Measurements from ENCODE around the gene SWI5.

DNA sequence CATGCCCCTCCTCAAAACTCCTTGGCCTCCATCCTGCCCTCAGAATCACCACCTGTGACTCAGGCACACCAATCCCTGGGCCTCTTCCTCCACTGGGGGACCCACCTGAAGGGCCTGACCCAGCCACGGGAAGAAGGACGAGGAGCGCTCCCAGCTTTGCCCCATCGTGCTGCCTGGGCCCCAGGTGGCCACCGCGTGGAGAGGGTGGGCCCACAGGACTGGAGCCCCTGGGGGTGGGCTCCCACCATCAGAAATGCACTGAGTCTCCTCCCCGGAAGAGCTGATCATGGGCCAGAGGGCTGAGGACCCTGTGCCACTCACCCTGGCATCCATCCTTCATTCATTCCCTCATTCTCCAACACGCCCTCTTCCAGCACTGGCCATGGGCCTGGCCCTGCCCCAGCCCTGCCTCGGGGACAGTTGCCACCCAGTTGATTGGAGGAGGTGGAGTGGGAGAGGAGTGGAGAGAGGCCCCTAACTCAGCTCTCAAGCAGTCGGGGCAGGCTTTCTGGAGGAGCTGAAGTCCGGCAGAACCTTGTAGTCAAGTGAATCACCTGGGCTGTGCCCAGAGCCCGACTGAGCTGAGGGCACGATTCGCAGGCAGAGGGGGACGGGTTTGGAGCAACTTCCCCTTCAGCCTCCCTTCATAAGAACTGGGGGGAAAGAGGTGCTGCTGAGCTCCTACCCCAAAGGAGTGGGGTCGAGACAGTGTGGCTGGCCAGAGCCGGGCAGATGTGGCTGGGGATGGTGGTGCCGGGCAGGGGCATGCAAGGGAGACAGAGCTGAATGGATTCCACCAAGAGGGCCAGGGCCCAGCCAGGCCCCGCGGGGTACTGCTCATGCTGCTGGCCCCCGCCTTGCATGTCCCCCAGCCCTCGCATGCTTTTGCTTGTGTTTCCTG, 43.3 kb upstream of the SWI5 start:
- no peak for TF ChIP-seq GATA2 (IDR thresholded peaks at IDR 0.05; ENCODE audit: low read depth, low read length)
- TF ChIP-seq GATA3 (IDR thresholded peaks at IDR 0.05; ENCODE audit: low read depth, low read length): no peak

All from SH-SY5Y (cell line).